Right lobe of liver (tissue), 4 donors: ENCODE measurements around the gene LRG1.

Experiments used
- POLR2A ChIP-seq: fragments of 450-650 bp; IDR thresholded peaks from one replicate; pipeline ENCODE4 v1.6.1; 2017; ENCODE audit warnings: antibody characterized with exemption, mild to moderate bottlenecking
- TF ChIP-seq, protein P1 (sequence below), 4 donors: fragments of 200-600 bp in 3 of 4; fragments of 450-650 bp in 1 of 4; IDR thresholded peaks; one replicate each; pipeline versions ENCODE4 v1.5.1 to v1.8.0; 2016 to 2022; ENCODE audit warnings: antibody characterized with exemption in 4 of 4, mild to moderate bottlenecking in 2 of 4
- donor health status: DM: no; HTN: no; CAD: no.
- donor health status: DM: no; HTN: no; CAD: no.
- donor health status: DM: no; HTN: yes; CAD: no.

DNA sequence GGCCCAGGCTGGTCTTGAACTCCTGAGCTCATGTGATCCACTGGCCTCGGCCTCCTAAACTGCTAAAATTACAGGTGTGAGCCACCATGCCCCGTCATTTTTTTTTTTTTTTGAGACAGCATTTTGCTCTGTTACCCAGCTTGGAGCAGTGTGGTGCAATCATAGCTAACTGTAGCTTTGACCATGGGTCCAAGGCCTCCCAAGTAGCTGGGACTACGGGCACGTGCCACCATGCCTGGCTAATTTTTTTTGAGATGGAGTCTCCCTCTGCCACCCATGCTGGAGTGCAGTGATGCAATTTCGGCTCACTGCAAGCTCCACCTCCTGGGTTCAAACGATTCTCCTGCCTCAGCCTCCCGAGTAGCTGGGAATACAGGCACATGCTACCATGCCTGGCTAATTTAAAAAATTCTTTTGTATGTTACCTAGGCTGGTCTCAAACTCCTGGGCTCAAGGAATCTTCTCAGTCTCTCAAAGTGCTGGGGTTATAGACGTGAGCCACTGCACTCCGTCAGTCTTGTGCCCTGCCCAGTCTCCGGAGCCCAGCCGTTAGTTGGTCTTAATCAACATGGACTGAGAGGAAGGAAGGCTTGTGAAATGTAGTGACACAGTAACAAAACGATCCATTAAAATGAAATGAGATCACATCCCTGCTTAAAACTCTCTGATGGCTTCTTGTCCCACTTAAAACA lies 1.4 kb upstream of the LRG1 start:
- TF ChIP-seq, protein P1, sequence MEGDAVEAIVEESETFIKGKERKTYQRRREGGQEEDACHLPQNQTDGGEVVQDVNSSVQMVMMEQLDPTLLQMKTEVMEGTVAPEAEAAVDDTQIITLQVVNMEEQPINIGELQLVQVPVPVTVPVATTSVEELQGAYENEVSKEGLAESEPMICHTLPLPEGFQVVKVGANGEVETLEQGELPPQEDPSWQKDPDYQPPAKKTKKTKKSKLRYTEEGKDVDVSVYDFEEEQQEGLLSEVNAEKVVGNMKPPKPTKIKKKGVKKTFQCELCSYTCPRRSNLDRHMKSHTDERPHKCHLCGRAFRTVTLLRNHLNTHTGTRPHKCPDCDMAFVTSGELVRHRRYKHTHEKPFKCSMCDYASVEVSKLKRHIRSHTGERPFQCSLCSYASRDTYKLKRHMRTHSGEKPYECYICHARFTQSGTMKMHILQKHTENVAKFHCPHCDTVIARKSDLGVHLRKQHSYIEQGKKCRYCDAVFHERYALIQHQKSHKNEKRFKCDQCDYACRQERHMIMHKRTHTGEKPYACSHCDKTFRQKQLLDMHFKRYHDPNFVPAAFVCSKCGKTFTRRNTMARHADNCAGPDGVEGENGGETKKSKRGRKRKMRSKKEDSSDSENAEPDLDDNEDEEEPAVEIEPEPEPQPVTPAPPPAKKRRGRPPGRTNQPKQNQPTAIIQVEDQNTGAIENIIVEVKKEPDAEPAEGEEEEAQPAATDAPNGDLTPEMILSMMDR (IDR thresholded peaks at IDR 0.05): no peak
- TF ChIP-seq POLR2A: no peak
